ENCODE results near the gene XG.
"Not testable (repeated sequence)": the region's sequence is repeated elsewhere in the genome, so short reads cannot be mapped to it uniquely, and the experiment has no call there.

XG gene

DNA sequence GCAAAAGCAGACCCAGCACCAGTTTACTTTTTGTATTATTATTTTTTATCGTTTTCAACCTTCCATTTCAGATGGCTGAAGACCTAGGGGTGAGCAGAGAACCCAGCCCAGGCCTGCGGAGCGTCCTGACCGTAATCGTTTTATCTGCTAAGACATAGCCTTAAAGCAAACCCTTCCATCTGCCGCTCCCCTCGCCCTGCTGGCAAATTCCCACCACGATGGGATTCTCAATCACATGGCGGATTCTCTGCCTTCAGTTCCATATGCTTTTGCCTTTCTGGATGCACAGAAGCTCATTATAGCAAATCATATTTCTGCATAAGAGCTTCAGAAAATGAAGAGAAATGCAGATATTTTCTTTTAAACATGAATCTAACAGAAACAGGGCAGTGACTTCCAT, 18.6 kb upstream of the XG start:
- no peak for DNase-seq (ENCODE audit: low spot score)

- DNase-seq (ENCODE audit: low spot score): no peak
Observed at GRCh38 chrX:2735270-2735669, 16.6 kb upstream of the XG start.

- no peak for DNase-seq (ENCODE audit: low spot score)
Observed at GRCh38 chrX:2740672-2741071, 11.2 kb upstream of the XG start.

- no peak for DNase-seq (ENCODE audit: low spot score)
Observed at GRCh38 chrX:2741386-2741785, 10.5 kb upstream of the XG start.

GRCh38 chrX:2746250-2746649, 5.6 kb upstream of the XG start:
- not testable (repeated sequence) for DNase-seq (ENCODE audit: low spot score)

- no peak for DNase-seq (ENCODE audit: low spot score)
Observed at GRCh38 chrX:2748171-2748814, 3.5 kb upstream of the XG start.

GRCh38 chrX:2748815-2749188, 3.0 kb upstream of the XG start:
- no peak for DNase-seq (ENCODE audit: low spot score)

DNA sequence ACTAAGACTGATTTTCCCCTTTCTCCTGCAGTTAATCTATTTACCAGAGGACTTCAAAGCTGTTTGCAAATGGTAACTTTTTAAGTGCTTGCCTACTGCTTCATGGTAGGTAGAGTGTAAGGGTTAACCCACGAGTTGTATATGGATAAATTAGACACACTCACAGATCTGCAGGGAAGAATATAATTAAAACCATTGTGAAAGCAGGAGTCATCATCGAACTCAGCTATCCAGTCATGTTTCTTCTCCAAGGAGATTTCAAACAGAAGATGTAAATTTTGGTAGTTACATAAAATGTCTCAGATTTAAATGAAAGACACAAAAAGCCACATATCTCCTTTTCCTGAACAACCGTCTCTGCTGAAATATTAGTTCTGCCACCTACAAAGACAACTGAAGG, 549 bp upstream of the XG start:
- DNase-seq (ENCODE audit: low spot score): no peak

DNA sequence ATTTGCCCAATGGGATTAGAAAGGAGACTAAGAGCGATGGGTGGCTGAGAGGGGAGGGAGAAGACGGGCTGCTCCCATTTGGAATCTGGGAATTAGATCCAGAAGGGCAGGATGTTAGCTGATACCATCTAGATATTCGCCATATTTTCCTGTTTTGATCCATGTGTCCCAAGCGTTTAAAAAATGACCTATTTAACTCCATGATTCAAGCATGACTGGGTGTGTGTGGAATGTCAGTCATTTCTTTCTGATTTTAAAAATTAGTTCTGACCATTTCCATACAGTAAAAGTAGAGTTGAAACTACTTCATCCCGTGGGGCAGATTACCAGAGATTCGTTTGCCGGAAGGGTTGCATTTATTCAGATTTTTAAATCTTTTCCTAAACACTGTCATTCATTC, 601 bp downstream of the XG start:
- DNase-seq (ENCODE audit: low spot score): not testable (repeated sequence)

- not testable (repeated sequence) for DNase-seq (ENCODE audit: low spot score)
Observed at GRCh38 chrX:2755163-2755715, 3.4 kb downstream of the XG start.

- DNase-seq (ENCODE audit: low spot score): no peak
Observed at GRCh38 chrX:2756548-2756947, 4.7 kb downstream of the XG start.

GRCh38 chrX:2761246-2761645, 9.4 kb downstream of the XG start:
- no peak for DNase-seq (ENCODE audit: low spot score)

DNA sequence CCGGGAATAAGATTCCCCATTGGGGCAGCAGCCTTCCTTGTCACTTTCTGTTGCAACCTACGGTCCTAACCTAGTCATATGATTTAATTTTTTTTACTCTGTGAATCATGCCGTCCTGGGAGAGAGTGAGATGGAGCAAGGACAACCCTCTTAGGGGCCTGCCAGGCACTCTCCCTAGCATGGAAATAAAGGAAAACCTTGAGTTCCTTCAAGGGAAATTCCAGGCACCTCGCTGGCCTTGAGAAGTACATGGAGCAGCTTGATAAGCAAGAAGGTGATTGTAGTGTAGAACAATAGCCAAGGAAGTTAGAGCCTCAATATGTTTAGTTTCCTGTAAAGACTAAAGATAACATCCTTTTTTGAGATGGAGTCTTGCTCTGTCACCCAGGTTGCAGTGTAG, 10.8 kb downstream of the XG start:
- DNase-seq (ENCODE audit: low spot score): not testable (repeated sequence)

- DNase-seq (ENCODE audit: low spot score): not testable (repeated sequence)
Observed at GRCh38 chrX:2764766-2765548, 13.1 kb downstream of the XG start.

DNA sequence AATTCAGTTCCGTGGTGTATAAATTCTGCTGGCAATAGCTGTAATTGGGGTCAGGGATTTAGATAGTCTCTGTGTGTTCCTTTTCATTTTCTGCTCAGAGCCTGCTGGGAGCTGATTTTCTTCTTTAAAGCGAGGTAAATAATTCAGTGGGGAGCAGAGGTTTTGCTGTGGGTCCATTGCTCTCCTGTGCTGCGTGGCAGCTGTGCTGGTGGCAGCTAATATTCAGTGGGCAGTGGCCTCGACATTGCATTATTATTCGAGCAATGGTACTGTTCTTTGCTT, 13.7 kb downstream of the XG start:
- DNase-seq (ENCODE audit: low spot score): no peak

DNA sequence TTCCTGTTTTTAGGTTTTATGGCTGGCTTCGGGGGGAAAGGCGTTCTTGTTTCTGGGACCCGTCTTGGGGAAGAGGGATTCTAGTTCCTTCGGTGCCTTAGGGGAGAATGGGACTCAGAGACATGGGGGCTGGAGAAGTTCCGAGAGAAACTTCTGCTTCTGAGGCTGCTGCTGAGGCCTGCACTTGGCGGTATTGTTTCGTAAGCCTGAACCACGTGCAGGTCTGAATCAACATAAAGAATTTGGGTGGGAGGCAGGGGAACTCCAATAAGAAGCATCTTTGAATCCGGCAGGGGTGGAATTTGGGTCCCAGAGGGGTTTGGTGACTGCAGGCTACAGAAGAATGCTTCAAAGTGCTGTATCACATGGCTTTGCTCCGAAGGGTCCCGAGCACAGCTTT, 15.1 kb downstream of the XG start:
- DNase-seq (ENCODE audit: low spot score): no peak

GRCh38 chrX:2767631-2768455, 16.0 kb downstream of the XG start:
- DNase-seq (ENCODE audit: low spot score): no peak

DNA sequence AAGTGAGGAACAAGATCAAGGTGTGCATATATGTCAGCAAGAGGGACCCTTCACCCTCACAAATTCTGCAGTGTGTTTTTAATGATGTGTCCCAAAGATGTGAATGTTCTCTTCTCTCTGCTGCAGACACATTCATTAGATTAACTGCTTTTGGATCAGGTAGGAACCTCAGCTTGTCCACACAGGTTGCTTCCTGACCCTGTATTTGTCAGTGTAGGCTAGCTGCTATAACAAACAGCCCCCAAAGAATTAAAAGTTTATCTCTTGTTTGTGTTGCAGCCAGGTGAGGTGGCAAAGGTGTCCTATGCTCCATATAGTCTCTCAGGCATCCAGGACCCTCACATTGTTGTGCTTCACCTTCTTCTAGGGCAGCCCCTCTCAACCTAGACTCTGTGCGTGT, 17.8 kb downstream of the XG start:
- DNase-seq (ENCODE audit: low spot score): no peak

- DNase-seq (ENCODE audit: low spot score): not testable (repeated sequence)
Observed at GRCh38 chrX:2773166-2774055, 21.6 kb downstream of the XG start.

DNA sequence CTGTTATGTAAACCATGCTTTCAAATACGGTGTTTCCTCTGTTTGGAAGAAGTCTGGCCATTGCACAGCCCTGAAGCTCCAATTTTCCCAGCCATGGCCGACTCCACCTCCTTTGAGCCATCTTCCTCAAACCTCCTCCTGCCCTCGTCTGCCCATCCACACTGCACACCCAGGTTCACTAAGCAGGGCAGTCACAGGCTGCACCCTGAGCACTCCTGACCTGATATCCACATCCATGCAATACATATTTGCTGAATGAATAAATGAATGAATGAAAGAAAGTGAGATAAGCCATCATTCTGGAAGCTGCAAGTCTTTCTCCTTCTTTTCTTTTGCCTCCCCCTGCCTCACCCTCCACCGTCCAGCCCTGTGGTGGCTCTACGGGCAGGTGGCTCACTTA, 22.2 kb downstream of the XG start:
- DNase-seq (ENCODE audit: low spot score): no peak

DNA sequence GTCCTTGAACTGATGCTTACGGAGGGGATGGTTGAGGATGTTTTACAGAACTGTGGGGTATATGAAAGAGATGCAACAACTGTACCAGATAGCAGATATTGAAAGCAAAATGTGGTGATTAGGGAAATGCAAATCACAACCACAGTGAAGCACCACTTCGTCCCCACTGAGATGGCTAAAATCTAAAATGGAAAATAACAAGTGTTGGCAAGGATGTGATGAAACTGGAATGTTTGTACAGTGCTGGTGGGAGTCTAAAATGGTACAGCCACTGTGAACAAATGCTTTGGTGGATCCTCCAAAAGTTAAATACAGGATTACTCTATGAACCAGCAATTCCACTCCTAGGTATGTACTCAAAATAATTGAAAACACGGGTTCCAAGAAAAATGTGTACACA, 22.9 kb downstream of the XG start:
- DNase-seq (ENCODE audit: low spot score): no peak

Data from RKO (cell line).